Forelimb muscle (tissue), 1 donor: ENCODE measurements around the gene DSCAML1. TPM values are rescaled to one million over a fixed set of nuclear protein-coding genes. Genes with fewer than 3 reads are reported as not detected.

Source experiments
- DNase-seq: peaks from one replicate; pipeline ENCODE4 v3.0.0-alpha.2; 2013; ENCODE audit warnings: low read depth
- polyA plus RNA-seq: library from polyadenylated mRNA; unstranded; fragments of 120-200 nt; gene quantifications from one replicate; pipeline ENCODE4 v1.2.1, GENCODE V29; 2013; ENCODE audit not compliant: insufficient read length

Gene DSCAML1
- polyA plus RNA-seq, 1 donor: 0.63 TPM

GRCh38 chr11:117663821-117664220, 133.2 kb downstream of the DSCAML1 start:
- DNase-seq: peak; percentile 8

DNA sequence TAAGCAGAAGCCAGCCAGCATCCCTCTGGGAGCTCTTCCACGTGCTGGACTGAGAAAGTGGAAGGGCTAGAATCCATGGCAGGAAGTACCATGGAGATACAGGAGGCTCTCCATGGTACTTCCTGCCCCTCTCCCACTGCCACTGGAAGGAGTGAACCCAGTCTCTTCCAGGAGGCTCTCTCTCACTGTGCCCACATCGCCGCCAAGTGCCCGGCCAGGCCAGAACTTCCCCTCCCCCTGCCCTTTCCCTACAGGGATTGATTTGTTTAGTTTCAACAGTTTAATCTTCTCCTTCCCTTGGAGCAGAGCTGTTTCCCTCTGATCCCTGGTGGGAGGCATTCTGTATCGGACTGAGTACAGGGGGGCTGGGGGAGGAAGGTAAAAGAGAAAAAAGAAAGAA, 133.6 kb downstream of the DSCAML1 start:
- no peak for DNase-seq

DNA sequence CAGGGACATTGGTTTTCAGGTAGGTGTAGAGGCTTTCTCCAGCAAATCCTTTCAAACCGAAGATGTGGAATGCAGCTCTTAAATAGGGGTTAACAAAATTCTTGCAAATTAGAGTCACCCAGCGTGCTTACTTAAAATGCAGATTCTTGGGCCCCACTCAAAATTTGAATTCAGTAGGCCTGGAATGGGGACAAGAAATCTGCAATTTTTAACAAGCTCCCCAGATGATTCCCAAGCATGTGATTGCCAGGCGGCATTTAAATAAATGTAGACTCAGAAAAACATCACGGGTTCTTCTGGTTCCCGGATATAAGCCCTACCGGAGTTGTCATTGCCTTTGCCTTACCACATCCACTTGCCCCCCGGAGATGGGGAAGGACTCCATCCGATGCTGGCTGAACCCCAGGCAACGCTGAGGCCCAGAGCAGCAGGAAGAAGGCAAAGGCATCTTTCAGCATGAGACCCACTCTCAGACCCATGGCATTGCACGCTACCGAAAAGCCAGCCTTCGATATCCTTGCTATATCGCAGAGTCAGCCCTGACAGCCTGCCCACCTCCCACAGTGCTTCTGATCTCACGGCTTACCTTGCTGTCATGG, 134.2 kb downstream of the DSCAML1 start:
- DNase-seq: no peak

DNA sequence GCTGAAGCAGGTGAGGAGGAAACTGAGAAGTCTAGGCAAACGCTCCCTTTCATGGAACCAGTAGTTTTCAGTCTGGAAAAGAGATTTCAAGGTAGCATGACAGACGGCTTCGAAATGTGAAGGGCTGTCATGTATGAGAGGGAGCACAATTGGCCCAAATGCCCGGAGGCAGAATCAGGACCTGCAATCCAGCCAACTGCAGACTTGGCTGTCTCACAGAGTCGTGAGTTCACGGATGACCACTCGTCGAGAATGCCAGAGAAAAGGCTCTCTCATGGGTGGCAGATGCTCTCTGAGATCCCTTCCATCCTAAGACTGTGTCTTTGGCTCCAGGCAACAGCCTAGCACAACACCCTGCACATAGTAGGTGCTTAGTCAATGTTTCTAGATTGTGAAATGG, 134.8 kb downstream of the DSCAML1 start:
- no peak for DNase-seq

- no peak for DNase-seq
Observed at GRCh38 chr11:117658809-117659208, 138.2 kb downstream of the DSCAML1 start.

DNA sequence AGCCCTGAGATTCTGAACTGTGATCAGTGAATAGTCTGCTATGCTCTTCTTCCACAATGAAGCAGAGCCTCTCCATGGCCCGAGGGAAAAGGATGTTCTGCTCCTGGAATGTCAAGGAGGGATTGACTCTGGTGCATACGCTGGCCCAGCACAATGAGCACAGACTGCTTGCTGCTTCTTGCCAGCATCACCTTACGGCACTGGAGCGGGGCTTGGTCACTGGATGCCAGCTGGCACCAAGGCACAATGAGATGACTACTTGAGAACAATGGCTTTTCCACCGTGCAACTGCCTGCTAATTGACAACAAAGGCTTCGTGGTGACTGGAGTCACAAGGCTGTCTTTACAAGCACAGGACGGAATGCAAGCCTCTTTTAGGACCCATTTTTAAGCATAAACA, 139.2 kb downstream of the DSCAML1 start:
- DNase-seq: no peak

GRCh38 chr11:117654281-117655255, 142.4 kb downstream of the DSCAML1 start:
- DNase-seq: no peak

- DNase-seq: no peak
Observed at GRCh38 chr11:117652521-117652920, 144.5 kb downstream of the DSCAML1 start.

DNA sequence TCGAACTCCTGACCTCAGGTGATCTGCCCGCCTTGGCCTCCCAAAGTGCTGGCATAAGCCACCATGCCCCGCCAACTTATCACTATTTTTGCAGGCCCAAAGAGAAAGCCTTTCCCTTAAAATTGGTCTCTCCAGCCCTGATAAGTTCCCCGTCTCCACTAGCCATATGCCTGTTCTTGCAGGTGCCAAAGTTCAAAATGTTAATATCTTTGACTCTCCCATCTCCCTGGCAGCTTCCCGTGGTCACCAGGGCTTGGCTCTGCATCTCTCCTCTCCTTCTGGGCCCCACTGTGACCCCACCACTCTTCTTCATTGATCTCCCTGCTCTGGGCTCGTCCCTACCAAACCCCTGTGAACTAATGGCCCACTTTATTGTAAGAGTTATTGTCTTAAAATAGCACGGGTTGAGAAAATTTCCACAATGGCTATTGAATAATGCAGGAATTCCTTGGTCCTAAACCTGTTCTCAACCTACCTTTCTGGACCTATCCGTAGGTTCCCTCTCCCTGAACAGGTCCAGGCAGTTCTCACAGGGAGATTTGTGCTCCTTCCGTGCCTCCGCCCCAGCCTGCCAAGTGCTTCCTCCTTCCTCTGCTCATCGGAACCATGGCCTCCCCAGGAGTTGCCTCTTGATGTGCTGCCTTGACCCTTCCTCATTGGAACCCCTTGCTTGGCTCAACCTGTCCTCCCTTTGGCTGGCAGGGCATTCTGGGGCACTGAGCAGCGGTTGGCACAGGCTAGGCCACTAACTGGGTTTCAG, 147.5 kb downstream of the DSCAML1 start:
- DNase-seq: no peak

DNA sequence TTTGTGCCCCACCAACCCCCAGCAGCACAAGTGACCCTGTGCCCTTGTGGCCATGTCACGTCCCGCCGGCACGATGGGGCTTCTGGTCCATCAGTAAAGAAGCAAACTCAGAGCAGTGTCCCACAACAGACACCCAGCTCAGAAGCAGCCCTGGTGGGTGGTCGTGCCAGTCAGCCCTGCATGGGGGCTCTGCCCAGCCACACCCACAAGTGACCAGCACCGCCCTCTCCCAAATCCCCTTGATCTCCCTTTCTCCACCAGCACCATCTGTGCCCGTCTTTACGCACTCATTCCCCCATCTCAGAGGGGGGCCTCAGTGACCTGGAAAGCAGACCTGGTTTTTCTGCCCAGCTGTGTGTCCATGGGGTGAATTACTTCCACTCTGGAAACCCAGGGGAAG, 149.1 kb downstream of the DSCAML1 start:
- no peak for DNase-seq

- no peak for DNase-seq
Observed at GRCh38 chr11:117647207-117647606, 149.8 kb downstream of the DSCAML1 start.

GRCh38 chr11:117646411-117646810, 150.6 kb downstream of the DSCAML1 start:
- no peak for DNase-seq

GRCh38 chr11:117644403-117645155, 152.4 kb downstream of the DSCAML1 start:
- DNase-seq: no peak

DNA sequence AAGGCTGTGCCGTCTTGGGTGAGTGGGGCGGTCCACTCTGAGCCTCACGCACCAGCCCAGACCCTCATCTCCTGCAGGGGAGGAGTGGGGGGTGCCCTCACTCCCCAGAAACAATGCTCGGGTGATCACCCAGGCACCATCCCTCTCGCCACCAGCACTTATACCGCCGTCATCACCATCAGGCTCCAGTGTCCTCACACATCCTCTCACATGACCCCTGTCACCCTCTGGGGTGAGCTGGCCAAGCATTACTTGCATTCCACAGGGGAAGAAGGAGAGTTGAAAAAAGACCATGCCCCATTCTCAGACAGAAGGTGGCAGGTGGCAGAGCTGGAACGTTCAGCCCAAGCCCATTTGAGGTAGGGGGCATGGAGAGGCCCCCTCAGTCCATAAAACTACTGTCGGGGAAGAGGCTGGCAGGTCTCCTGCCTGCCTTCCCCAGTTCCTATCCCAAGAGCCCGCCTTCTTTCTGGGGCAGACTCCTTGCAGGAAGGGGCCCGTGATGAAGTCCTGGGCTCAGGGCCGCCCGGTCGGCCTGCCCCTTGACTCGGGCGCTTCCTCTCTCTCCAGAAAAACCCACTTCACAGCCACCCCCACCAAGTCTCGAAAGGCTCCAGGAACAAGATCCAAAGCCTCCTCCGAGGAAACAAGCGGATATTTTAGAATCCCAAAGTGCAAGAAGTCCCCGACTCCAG, 153.3 kb downstream of the DSCAML1 start:
- no peak for DNase-seq

GRCh38 chr11:117642835-117643234, 154.2 kb downstream of the DSCAML1 start:
- DNase-seq: no peak

DNA sequence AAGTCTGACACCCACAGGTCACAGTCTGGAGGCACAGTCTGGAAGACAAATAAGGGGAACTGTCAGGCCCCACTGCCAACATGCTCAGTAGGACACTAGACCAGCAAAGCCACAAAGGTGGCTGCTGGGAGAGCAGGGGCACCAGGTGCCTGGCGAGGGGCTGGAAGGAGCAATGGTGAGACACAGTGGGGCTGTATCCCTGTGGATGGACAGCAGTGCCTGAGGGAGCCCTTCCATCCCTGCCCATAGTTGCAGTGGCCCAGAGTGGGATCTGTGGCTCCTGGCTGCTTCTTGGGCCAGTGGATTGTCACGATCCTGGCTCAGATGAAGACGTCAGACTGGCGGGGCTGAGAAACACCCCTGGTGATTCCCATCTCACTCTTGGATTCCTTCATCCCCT, 154.6 kb downstream of the DSCAML1 start:
- DNase-seq: no peak

- DNase-seq: no peak
Observed at GRCh38 chr11:117641008-117641915, 155.8 kb downstream of the DSCAML1 start.

DNA sequence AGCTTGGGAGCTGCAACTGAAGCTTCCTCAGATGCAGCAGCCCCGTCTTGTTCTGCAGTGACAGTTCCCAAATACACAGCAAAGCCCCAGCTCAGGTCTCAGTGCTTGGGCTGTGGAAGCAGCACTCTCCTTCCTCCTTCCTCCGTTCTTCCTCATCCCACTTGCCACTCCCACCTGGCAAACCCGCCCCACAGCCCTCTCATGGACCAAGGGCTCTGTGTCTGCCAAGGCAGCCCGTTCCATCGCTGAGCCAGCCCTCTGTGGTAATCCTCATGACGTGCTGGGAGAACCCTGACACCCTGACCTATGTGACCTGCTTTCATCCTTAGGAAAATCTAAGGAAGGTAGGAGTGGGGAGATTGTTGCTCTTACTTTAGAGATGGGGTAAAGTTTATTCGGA, 157.0 kb downstream of the DSCAML1 start:
- no peak for DNase-seq

- no peak for DNase-seq
Observed at GRCh38 chr11:117639601-117640000, 157.4 kb downstream of the DSCAML1 start.
